ENCODE measurements around the gene AKR1C8.

AKR1C8 gene

DNA sequence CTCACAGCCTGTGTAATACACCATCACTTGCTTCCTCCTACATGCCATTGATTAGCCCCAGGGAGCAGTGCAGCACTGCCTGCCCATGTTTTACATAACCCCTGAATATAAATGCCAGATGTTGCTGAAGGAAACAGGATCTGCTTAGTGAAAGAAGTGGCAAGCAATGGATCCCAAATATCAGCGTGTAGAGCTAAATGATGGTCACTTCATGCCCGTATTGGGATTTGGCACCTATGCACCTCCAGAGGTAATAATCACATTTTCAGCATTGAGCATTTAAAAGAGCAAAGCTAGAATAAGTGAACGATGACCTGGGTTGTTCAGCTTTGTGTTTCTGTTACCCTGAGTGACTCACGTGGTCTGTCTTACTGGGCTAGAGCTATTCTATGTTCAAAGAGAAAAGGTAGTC is 11.8 kb upstream of the AKR1C8 start, which contains the start of gene AKR1C4:
Gene AKR1C4 (plus strand): TSS at position 136 of the 412 bp plus-strand sequence. CDS start 31 bp downstream, at position 167.
- TF ChIP-seq, protein P1, sequence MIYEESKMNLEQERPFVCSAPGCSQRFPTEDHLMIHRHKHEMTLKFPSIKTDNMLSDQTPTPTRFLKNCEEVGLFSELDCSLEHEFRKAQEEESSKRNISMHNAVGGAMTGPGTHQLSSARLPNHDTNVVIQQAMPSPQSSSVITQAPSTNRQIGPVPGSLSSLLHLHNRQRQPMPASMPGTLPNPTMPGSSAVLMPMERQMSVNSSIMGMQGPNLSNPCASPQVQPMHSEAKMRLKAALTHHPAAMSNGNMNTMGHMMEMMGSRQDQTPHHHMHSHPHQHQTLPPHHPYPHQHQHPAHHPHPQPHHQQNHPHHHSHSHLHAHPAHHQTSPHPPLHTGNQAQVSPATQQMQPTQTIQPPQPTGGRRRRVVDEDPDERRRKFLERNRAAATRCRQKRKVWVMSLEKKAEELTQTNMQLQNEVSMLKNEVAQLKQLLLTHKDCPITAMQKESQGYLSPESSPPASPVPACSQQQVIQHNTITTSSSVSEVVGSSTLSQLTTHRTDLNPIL (CRISPR knock-in tag; IDR thresholded peaks at IDR 0.05; ENCODE audit: low read depth), result no peak
- TF ChIP-seq ZFP3 (CRISPR knock-in tag; IDR thresholded peaks at IDR 0.05), result no peak
- TF ChIP-seq ZNF565 (CRISPR knock-in tag; conservative IDR thresholded peaks at IDR 0.05; ENCODE audit: low read depth), result no peak
- no peak for TF ChIP-seq CSDC2 (CRISPR knock-in tag; IDR thresholded peaks at IDR 0.05)
- TF ChIP-seq GLIS3 (CRISPR knock-in tag; IDR thresholded peaks at IDR 0.05), result no peak
- no peak for ATAC-seq

DNA sequence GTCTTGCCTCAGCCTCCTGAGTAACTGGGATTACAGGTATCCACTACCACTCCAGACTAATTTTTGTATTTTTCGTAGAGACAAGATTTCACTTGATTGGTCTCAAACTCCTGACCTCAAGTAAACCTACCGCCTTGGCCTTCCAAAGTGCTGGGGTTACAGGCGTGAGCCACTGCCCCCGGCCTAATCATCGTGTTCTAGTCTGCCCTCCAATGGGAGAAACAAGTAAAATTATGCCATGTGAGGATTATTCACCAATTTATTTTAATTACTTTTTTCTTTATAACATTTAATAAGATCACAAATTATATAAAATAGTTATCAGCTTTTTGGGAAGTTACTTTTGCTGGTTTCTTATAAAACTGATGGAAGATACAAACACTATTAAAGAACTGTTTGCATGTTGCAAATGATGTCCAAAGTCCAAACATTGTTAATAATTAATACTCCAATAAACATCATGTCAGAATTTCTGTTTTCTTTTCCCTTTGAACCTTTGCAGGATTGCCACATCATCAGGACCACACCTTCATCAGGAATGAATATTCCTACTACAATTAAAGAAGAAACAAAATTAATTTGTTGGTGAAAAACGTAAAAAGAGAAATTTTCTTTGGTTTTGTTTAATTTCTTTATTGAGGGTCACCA is 10.9 kb upstream of the AKR1C8 start:
- no peak for ATAC-seq
- TF ChIP-seq ARNTL (CRISPR knock-in tag; IDR thresholded peaks at IDR 0.05; ENCODE audit: borderline replicate concordance, low read depth), result no peak
- TF ChIP-seq, protein P2, sequence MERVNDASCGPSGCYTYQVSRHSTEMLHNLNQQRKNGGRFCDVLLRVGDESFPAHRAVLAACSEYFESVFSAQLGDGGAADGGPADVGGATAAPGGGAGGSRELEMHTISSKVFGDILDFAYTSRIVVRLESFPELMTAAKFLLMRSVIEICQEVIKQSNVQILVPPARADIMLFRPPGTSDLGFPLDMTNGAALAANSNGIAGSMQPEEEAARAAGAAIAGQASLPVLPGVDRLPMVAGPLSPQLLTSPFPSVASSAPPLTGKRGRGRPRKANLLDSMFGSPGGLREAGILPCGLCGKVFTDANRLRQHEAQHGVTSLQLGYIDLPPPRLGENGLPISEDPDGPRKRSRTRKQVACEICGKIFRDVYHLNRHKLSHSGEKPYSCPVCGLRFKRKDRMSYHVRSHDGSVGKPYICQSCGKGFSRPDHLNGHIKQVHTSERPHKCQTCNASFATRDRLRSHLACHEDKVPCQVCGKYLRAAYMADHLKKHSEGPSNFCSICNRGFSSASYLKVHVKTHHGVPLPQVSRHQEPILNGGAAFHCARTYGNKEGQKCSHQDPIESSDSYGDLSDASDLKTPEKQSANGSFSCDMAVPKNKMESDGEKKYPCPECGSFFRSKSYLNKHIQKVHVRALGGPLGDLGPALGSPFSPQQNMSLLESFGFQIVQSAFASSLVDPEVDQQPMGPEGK (CRISPR knock-in tag; IDR thresholded peaks at IDR 0.05; ENCODE audit: borderline replicate concordance), result no peak
- TF ChIP-seq ZNF70 (CRISPR knock-in tag; IDR thresholded peaks at IDR 0.05), result no peak
- no peak for TF ChIP-seq ZNF565 (CRISPR knock-in tag; conservative IDR thresholded peaks at IDR 0.05; ENCODE audit: low read depth)
- TF ChIP-seq BACH2 (CRISPR knock-in tag; IDR thresholded peaks at IDR 0.05; ENCODE audit: borderline replicate concordance), result no peak
- no peak for TF ChIP-seq SNAI2 (CRISPR knock-in tag; IDR thresholded peaks at IDR 0.05)
- no peak for TF ChIP-seq ZFP3 (CRISPR knock-in tag; IDR thresholded peaks at IDR 0.05)

DNA sequence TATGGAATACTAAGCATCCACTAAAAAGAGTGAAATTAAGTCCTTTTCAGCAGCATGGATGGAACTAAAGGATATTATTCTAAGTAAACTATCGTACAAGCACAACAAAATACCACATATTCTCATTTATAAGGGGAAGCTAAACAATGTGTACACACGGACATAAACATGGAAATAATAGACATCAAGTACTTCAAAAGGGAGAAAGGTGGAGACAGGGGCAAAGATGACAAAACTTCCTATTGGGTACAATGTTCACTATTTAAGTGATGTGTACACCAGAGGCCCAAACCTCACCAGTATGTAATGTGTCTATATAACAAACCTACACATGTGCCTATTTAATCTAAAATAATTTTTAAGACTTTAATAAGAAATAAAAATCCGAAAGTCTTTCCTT is 9.5 kb upstream of the AKR1C8 start:
- TF ChIP-seq, protein P1 (CRISPR knock-in tag; IDR thresholded peaks at IDR 0.05; ENCODE audit: low read depth), result no peak
- TF ChIP-seq OSR1 (CRISPR knock-in tag; IDR thresholded peaks at IDR 0.05), result no peak
- TF ChIP-seq RARB (CRISPR knock-in tag; IDR thresholded peaks at IDR 0.05), result no peak
- no peak for TF ChIP-seq ZNF70 (CRISPR knock-in tag; IDR thresholded peaks at IDR 0.05)
- TF ChIP-seq ZC3H10 (CRISPR knock-in tag; IDR thresholded peaks at IDR 0.05), result no peak
- no peak for TF ChIP-seq ESRRG (CRISPR knock-in tag; IDR thresholded peaks at IDR 0.05)
- no peak for TF ChIP-seq ZNF565 (CRISPR knock-in tag; conservative IDR thresholded peaks at IDR 0.05; ENCODE audit: low read depth)
- no peak for TF ChIP-seq TOX (CRISPR knock-in tag; IDR thresholded peaks at IDR 0.05; ENCODE audit: borderline replicate concordance)
- TF ChIP-seq GLIS3 (CRISPR knock-in tag; IDR thresholded peaks at IDR 0.05), result no peak
- TF ChIP-seq, protein P3, sequence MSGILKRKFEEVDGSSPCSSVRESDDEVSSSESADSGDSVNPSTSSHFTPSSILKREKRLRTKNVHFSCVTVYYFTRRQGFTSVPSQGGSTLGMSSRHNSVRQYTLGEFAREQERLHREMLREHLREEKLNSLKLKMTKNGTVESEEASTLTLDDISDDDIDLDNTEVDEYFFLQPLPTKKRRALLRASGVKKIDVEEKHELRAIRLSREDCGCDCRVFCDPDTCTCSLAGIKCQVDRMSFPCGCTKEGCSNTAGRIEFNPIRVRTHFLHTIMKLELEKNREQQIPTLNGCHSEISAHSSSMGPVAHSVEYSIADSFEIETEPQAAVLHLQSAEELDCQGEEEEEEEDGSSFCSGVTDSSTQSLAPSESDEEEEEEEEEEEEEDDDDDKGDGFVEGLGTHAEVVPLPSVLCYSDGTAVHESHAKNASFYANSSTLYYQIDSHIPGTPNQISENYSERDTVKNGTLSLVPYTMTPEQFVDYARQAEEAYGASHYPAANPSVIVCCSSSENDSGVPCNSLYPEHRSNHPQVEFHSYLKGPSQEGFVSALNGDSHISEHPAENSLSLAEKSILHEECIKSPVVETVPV (CRISPR knock-in tag; IDR thresholded peaks at IDR 0.05), result no peak
- TF ChIP-seq, protein P2 (CRISPR knock-in tag; IDR thresholded peaks at IDR 0.05; ENCODE audit: borderline replicate concordance), result no peak
- no peak for TF ChIP-seq CSDC2 (CRISPR knock-in tag; IDR thresholded peaks at IDR 0.05)
- no peak for TF ChIP-seq PPARA (CRISPR knock-in tag; IDR thresholded peaks at IDR 0.05; ENCODE audit: borderline replicate concordance)
- no peak for ATAC-seq

DNA sequence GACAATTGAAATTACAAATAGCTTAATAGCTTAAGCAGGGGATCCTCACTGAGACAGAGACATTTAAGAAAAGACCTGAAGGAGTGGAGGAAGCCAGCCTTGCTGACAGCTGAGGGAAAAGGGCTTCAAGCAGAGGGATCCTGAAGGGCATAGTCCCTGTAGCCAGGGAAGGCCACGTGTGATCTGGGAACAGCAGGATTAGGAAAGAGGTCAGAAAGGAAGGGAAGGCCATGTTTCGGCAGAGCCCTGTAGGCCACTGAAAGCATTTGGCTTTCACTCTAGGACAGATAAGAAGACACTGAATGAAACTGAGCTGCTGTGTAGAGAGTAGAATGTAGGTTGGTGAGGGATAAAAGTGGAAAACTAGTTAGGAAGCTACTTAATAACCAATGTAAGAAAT is 3.4 kb upstream of the AKR1C8 start:
- no peak for ATAC-seq
- TF ChIP-seq ZNF565 (CRISPR knock-in tag; conservative IDR thresholded peaks at IDR 0.05; ENCODE audit: low read depth) (no peak), ZFP3 (CRISPR knock-in tag; IDR thresholded peaks at IDR 0.05) (no peak), RARB (CRISPR knock-in tag; IDR thresholded peaks at IDR 0.05) (no peak), OSR1 (CRISPR knock-in tag; IDR thresholded peaks at IDR 0.05) (no peak)
- TF ChIP-seq, protein P1 (CRISPR knock-in tag; IDR thresholded peaks at IDR 0.05; ENCODE audit: low read depth), result no peak
